HG02884 (cell line): Measurements from ENCODE around the gene EEF1AKMT1.
"Not testable (repeated sequence)": the region's sequence is repeated elsewhere in the genome, so short reads cannot be mapped to it uniquely, and the experiment has no call there.

Experiments used
- ATAC-seq: cut with Tn5 transposase; IDR thresholded peaks from one replicate; pipeline ENCODE4 v1.9.1; 2021; ENCODE audit warnings: mild to moderate bottlenecking, moderate library complexity; ENCODE audit not compliant: unreplicated experiment

Gene EEF1AKMT1

DNA sequence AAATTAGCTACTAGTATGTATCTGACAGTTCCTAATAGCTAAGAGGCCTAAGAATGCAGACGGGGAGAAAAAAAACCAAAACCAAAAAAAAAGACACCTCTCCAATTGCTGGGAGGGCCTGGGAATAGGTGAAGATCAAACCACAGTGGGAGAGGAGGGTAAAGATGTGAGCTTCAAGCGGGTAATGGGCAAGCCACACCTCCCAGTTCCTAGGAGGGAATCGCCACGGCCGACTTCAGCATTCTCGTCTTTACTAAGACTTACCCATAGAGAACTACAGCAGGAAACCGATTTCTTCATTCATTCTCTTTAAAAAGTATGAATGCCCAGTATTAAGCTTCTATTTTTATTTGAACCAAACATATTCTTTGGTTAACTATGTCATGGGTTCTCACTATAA, 5.6 kb upstream of the EEF1AKMT1 start:
- ATAC-seq: no peak

DNA sequence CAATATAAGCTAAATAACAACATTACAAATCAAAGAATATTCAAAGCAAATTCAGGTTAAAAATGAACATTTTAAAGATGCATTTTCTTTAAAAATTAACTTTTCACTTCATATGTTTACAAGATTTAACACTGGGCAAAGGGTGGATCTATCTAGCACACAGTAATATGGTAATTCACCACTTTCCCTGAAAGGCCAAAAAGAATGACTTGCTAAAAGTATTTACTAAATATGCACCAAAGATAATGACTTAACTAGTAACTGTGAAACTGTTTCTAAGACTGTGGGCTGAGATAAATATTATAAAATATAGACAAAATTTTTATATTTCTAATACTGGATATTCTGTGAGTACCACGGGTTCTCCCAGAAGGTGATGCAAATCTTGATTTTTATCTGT, 4.5 kb upstream of the EEF1AKMT1 start:
- no peak for ATAC-seq

DNA sequence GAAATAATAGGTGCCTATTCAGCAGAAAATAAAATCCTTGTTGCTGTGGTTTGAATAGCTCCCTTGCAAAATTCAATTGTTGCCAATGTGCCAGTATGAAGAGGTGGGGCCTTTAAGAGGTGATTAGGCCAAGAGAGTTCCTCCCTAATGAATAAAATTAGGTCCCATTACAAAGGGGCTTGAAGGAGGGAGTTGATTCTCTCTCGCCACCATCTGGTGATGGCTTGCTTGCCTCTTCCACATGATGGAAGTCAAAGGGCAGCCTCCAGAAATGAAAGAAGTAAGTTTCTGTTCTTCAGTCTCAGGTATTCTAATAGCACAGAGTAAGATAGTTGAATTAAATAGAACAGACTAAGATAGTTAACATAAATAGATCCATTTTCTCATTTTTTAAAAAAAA, 3.0 kb upstream of the EEF1AKMT1 start:
- ATAC-seq: no peak

DNA sequence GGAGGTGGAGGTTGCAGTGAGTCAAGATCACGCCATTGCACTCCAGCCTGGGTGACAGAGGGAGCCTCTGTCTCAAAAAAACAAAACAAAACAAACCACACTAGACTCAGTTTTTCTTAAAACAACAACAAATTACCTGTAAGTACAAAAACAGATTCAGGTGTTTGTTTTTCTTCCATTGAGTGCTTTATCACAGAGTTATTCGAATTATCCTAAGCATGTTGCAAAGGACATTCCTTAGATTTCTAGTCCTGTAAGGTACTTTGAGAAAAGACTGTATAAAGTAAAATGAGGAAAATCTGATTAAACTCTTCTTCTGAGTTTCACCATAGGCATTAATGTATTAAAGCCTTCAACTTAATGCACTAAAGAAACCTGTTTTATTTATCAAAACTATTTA, 2.2 kb upstream of the EEF1AKMT1 start:
- no peak for ATAC-seq

DNA sequence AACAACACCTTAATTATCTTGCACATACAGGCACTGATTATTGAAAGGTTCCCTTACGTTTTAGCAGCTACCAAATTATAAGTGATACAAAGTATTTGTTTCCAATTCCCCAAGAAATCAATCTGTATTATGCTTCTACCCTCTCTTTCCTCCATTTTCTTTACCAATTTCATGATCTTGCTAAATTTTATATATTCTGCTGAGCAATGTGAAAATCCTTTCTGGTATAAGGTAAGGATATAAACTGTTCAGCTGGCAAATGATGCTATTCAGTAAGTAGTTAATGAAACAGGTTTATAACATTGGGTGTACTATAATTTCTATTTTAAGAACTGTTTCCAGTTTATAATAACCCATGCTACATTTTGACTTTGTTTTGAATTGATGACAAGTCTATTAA, 985 bp upstream of the EEF1AKMT1 start:
- no peak for ATAC-seq

DNA sequence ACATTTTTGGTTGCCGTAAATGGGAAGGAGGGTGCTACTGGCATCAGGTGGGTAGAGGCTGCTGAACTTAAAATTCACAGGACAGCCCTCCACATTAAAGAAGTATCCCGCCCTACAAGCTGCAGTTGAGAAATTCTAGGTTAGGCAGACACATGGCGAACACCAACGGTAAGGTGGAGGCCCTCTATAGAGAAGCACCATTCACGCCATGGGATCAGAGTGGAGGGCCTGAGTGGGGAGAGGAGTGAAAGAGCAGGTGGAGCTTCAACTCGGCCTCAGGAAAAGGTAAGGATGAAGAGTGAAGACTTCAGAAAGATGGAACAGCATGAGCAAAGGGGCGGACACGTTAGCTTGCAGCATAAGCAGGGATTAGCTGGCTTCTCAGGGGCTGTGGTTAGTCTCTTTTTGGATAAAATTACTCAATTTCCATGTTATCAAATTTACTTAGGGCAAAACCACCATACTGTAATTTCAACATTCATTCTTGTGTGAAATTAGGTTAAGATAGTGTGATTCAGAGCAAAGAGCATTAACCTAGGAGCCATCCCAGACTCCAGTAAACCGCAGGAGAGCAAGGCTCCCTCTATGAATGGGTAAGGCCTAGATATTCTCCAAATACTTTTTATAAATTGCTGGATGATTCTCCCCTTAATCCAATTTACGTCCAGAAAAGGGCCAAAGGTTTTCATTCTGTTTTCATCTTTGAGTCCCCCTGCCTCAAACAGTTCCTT, 1.2 kb downstream of the EEF1AKMT1 start:
- ATAC-seq: no peak

DNA sequence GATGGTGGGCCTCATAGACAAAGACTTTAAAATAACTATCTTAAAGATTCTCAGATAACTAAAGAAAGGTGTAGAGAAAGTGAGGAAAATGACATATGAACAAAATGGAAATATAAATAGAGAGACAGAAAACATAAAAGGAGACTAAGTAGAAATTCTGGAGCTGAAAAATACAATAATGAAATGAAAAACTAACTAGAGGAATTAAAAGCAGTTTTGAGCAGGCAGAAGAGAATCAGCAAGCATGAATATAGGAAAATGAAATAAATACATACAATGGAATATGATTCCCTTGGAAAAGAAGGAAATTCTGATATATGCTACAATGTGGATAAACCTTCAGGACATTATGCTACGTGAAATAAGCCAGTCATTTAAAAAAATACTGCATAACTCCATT, 3.9 kb downstream of the EEF1AKMT1 start:
- ATAC-seq: no peak

DNA sequence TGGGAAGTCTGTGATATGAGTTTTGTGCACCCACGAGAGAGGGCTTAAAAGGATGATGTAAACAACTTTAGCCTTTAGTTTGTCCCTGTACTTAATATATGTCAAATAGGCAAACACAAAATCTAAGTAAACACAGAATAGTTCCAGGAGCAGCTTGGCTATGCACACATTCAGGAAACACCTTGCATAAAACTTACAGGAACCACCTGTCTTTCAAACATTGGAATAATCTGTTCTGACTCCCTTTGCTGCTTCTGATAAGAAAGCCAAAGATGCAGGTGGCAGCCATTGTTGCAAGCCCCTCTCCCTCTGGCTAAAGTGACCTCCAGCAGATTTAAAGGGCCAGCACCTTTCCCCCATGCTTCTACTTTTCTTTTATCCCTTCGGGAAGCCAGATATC, 4.7 kb downstream of the EEF1AKMT1 start:
- no peak for ATAC-seq

DNA sequence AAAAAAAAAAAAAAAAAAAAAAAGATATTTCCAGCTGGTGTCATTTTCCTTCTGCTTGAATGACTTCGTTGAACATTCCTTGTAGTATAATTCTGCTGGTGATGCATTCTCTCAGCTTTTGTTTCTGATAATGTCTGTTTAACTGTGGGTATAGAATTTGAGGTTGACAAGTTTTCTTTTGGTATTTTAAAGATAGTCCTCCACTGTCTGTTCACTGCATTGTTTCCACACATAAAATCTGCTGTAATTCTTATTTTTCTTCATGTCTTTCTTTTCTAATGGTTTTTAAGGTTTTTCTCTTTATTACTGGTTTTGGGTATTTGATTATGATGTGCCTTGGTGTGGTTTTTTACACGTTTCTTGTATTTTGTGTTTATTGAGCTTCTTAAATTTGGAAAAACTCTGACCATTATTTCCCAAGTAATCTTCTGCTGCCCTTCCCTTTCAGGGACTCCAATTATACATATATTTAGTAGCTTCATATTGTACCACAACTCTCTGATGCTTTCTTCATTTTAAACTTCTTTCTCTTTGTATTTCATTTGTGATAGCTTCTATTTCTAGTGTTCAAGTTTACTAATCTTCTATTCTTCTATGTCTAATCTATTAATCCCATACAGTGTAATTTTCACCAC, 6.3 kb downstream of the EEF1AKMT1 start:
- no peak for ATAC-seq

DNA sequence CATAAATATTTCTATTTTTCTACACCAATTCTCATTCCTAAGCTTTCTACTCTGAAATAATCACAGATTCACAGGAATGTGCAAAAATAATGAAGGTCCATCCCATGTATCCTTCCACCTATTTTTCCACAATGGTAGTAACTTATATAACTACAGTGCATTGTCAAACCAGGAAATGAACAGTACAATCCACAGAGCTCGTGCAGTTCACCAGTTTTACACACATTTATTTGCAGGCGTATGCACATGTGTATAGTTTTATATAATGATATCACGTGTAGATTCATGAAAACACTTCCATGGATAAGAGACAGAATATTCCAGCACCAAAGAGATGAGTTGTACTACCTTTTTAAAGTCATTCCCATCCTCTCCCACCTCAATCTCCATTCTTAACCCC, 12.9 kb downstream of the EEF1AKMT1 start:
- no peak for ATAC-seq

DNA sequence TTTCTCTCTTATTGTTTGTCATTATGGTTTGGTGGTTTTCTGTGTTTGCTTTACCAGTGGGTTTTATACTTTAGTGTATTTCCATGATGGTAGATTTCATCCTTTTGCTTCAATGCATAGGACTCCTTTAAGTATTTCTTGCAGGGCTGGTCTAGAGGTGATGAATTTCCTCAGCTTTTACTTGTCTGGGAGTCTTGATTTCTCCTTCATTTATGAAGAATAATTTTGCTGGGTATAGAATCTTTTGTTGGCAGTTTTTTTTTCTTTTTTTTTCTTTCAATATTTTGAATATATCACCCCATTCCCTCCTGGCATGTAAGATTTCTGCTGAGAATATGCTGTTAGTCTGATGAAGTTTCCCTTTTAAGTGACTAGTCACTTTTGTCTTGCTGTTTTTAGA, 19.8 kb downstream of the EEF1AKMT1 start:
- ATAC-seq: no peak

DNA sequence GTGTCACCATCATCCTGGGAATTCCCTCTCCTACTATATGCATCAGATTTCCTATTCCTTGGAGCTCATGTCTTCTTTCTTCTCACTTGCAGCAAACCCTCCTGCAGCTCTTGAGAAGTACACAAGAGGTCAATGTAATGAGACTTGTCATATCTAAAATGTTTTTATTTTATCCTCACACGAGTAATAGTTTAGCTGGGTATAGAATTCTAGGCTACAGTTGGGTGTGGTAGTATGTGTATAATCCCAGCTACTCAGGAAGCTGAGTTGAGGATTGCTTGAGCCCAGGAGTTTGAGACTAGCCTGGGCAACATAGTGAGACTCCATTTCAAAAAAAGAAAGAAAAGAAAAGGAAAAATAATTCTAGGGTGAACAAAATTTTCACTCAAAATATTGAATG, 24.4 kb downstream of the EEF1AKMT1 start:
- ATAC-seq: no peak

DNA sequence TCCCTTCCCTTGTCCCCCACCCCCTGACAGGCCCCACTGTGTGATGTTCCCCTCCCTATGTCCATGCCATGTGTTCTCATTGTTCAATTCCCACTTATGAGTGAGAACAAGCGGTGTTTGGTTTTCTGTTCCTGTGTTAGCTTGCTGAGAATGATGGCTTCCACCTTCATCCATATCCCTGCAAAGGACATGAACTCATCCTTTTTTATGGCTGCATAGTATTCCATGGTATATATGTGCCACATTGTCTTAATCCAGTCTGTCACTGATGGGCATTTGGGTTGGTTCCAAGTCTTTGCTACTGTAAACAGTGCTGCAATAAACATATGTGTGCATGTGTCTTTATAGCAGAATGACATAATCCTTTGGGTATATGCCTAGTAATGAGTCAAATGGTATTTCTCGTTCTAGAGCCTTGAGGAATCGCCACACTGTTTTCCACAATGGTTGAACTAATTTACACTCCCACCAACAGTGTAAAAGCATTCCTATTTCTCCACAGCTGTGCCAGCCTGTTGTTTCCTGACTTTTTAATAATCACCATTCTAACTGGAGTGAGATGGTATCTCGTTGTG, 29.8 kb downstream of the EEF1AKMT1 start:
- ATAC-seq: not testable (repeated sequence)

DNA sequence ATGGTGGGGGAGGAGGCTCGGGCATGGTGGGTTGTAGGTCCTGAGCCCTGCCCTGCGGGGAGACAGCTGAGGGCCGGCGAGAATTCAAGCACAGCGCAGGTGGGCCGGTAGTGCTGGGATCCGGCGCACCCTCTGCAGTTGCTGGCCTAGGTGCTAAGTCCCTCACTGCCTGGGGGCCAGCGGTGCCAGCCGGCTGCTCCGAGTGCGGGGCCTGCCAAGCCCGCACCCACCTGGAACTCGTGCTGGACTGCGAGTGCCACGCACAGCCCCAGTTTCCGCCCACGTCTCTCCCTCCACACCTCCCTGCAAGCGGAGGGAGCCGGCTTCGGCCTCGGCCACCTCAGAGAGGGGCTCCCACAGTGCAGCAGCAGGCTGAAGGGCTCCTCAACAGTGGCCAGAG, 33.7 kb downstream of the EEF1AKMT1 start:
- ATAC-seq: no peak

DNA sequence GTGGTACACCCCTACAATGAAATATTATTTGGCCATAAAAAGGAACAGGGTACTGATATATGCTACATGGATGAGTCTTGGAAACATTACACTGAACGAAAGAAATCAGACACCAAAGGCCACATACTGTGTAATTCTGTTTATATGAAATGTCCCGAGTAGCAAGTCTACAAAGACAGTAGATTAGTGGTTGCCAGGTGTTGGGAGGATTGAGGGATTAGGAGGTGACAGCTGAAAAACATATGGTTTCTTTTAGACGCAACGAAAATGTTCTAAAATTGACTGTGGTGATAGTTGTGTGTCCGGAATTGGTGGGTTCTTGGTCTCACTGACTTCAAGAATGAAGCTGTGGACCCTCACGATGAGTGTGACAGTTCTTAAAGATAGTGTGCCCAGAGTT, 35.1 kb downstream of the EEF1AKMT1 start:
- ATAC-seq: no peak

DNA sequence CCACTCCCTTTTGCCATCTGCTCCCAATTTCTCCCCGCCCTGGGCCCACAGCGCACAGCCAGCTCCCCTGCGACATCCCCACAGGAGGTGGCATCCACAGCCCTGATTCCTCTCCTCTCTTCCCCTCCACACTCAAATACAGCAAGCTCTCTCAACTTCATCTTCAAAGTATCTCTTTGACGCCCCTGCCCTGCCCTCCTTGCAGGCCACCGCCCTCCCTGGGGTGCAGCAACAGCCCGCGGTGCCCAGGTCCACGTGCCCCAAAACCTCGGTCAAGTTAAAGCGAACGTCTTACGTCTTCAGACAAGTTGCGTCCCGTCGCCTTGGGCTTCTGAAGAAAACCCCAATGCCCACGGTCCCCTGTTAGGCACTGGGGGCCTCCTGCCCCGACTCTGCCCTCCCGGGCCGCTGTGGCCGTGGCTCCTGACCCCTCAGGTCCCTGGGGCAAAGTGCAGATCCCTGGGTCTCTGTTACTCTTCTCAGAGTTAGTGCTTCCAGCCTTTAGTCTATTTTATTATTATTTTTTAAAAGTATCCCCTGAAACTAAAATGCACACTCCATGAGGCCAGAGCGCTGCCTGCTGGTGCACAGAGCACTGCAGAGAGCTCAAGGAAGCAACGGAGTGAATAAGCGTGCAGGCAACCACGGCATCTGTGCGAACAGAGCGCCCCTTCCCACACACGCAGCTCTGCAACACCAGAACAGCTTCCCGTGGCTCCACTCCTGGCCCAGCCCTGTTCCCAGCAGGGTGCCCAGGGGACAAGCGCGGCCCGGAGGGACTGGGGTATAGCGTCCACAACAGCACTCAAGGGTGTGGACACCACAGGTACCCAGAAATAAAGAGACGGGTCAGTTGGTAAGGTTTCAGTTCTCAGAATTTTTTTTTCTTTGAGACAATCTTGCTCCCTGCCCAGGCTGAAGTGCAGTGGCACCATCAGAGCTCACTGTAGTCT, 43.9 kb downstream of the EEF1AKMT1 start:
- no peak for ATAC-seq

DNA sequence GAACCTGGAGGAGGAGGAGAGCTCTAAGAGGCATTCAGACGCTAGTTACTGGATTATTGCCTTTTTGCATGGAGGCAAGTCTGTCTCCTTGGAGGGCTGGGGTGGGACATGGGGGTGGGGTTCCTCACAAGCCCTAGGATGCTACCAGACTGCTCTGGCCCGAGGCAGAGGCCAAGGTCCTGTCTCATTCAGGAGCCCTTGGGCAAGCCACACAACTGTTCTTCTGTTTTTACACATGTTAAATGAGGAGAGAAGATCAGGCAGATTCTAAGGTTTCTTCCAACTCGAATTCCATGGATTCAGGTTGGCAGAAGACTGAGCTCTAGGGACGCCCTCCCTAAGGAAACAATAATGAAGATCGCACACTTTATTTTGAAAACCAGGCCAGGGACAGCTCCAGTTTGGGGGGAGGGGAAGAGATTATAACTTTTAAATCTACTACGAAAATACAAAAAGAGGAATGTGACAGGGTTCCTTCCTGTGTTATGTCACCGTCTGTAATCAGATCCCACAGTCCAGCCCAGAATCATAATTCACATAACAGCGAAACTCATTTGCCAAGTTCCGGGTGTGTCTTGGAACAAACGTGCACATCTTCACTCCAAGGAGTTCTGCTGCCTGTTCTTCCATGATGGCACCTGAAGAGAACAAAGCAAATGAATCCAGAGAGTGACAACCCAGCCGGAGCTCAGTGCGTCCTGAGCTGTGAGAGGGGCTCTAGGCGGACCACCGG, 45.0 kb downstream of the EEF1AKMT1 start:
- ATAC-seq: no peak

DNA sequence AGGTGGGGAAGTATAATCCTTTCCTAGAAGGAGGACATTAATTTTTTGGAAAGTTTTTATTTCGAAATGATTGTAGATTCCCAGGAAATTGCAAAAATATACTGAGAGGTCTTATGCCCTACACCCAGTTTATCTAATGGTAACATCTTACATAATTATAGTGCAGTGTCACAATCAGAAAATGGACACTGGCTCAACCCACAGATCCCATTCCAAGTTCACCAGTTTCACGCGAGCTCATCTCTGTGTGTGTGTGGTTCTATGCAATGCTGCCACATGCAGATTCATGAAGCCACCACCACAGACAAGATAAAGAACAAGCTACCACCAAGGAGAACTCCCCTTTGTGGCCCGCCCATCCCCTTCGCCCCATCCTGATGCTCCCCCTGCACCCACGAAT, 45.9 kb downstream of the EEF1AKMT1 start:
- no peak for ATAC-seq

DNA sequence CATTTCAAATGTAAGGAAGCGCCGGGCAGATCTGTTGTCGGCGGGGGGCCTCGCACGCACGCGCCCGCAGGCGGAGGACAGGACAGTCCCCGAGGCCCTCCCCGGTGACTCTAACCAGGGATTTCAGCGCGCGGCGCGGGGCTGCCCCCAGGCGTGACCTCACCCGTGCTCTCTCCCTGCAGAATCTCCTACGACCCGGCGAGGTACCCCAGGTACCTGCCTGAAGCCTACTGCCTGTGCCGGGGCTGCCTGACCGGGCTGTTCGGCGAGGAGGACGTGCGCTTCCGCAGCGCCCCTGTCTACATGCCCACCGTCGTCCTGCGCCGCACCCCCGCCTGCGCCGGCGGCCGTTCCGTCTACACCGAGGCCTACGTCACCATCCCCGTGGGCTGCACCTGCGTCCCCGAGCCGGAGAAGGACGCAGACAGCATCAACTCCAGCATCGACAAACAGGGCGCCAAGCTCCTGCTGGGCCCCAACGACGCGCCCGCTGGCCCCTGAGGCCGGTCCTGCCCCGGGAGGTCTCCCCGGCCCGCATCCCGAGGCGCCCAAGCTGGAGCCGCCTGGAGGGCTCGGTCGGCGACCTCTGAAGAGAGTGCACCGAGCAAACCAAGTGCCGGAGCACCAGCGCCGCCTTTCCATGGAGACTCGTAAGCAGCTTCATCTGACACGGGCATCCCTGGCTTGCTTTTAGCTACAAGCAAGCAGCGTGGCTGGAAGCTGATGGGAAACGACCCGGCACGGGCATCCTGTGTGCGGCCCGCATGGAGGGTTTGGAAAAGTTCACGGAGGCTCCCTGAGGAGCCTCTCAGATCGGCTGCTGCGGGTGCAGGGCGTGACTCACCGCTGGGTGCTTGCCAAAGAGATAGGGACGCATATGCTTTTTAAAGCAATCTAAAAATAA, 52.1 kb downstream of the EEF1AKMT1 start:
- no peak for ATAC-seq

DNA sequence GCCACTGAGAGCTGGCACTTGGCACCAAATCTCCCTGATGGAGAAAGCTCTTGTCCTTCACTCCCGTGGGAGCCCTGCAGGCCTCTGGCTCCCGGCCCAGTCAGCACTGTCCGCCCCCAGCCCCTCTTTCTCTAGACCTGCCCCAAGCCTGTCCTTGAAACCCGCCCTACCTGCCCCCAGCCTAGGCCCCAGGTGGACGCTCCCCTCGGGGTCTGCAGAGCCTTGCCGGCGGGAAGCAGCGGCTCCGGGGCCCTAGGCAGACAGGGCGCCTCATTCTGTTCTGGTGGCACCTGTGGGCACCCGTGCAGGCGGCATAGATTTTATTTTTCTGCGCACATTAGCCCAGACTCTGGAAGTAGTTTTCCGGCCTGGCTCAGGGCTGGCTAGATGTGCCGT, 52.7 kb downstream of the EEF1AKMT1 start:
- no peak for ATAC-seq
